GM06990 (cell line): ENCODE measurements around the gene LRP3.
"Not testable (repeated sequence)": the region's sequence is repeated elsewhere in the genome, so short reads cannot be mapped to it uniquely, and the experiment has no call there.

ENCODE experiments used
- DNase-seq: peaks from one replicate; pipeline ENCODE4 v3.0.0-alpha.2; 2011; ENCODE audit not compliant: insufficient read length; ENCODE audit errors: extremely low read depth
- H3K27me3 ChIP-seq: replicated peaks from 2 replicates; pipeline ENCODE4 v1.6.0; 2011; ENCODE audit warnings: low read length; ENCODE audit not compliant: control insufficient read depth, insufficient read depth
- H3K36me3 ChIP-seq: 2 replicates; pipeline ENCODE4 v1.5.1; 2011; ENCODE audit warnings: low read length; ENCODE audit not compliant: control insufficient read depth, insufficient read depth
- H3K4me3 ChIP-seq: replicated peaks from 2 replicates; pipeline ENCODE4 v1.5.1; 2011; ENCODE audit warnings: low read depth, mild to moderate bottlenecking, control low read depth, low read length
- CTCF ChIP-seq: IDR thresholded peaks from 2 replicates; pipeline ENCODE4 v1.5.1; 2011; ENCODE audit warnings: low read length, control low read depth, mild to moderate bottlenecking, inconsistent platforms; ENCODE audit not compliant: insufficient read depth, poor library complexity, severe bottlenecking

LRP3 gene

GRCh38 chr19:33221638-33222037 is 27.5 kb downstream of the LRP3 start:
- no peak for TF ChIP-seq CTCF
- Histone ChIP-seq H3K27me3 (peaks cover 2% of the 10 kb centered on the region; the same call in 1 of the 2 replicates), H3K4me3 (no peak overlapping the region), H3K36me3 (no peaks in the 10 kb centered on the region)
- no peak for DNase-seq

- not testable (repeated sequence) for H3K27me3 ChIP-seq, H3K4me3 ChIP-seq, DNase-seq, H3K36me3 ChIP-seq
These were observed 28.1 kb downstream of the LRP3 start for GRCh38 chr19:33222255-33222654.

GRCh38 chr19:33224694-33225457 is 30.7 kb downstream of the LRP3 start:
- DNase-seq = no peak
- Histone ChIP-seq H3K4me3 (no peak overlapping the region), H3K27me3 (peaks cover 2% of the 10 kb centered on the region; the same call in 1 of the 2 replicates), H3K36me3 (no peaks in the 10 kb centered on the region)
- TF ChIP-seq CTCF = no peak

GRCh38 chr19:33225458-33225926 is 31.4 kb downstream of the LRP3 start, which contains the start of gene SLC7A10:
Gene SLC7A10, minus strand, starts transcription at chr19:33225850. Its CDS starts 147 bp downstream, at chr19:33225703.
- no peaks in the 10 kb centered on the region for H3K36me3 ChIP-seq
- peaks cover 2% of the 10 kb centered on the region; the same call in 1 of the 2 replicates for H3K27me3 ChIP-seq
- DNase-seq = no peak
- H3K4me3 ChIP-seq = no peak within 1 kb of the TSS
- TF ChIP-seq CTCF = no peak

GRCh38 chr19:33226550-33227241 is 32.6 kb downstream of the LRP3 start:
- no peaks in the 10 kb centered on the region for H3K36me3 ChIP-seq
- DNase-seq = no peak
- no peak for TF ChIP-seq CTCF
- no peak overlapping the region for H3K4me3 ChIP-seq
- H3K27me3 ChIP-seq = no peaks in the 10 kb centered on the region; the same call in 1 of the 2 replicates

GRCh38 chr19:33227242-33227650 is 33.1 kb downstream of the LRP3 start:
- TF ChIP-seq CTCF = no peak
- DNase-seq = no peak
- Histone ChIP-seq H3K4me3 (no peak overlapping the region), H3K36me3 (no peaks in the 10 kb centered on the region), H3K27me3 (no peaks in the 10 kb centered on the region; the same call in 1 of the 2 replicates)
